ENCODE measurements around the gene KLK15.

Gene KLK15

GRCh38 chr19:50836543-50837195 lies 3.3 kb upstream of the KLK15 start:
- TF ChIP-seq CTCF (conservative IDR thresholded peaks at IDR 0.05; ENCODE audit: low read depth, low read length) = no peak
- no peak overlapping the region for H3K4me3 ChIP-seq (ENCODE audit: low read length)
- DNase-seq (ENCODE audit: low read depth) = no peak

- H3K4me3 ChIP-seq (ENCODE audit: low read length) = peak overlapping the region; percentile 64
- peak; percentile 16 for TF ChIP-seq CTCF (conservative IDR thresholded peaks at IDR 0.05; ENCODE audit: low read depth, low read length)
- no peak for DNase-seq (ENCODE audit: low read depth)
Measured at GRCh38 chr19:50835785-50836542, 2.6 kb upstream of the KLK15 start.

- TF ChIP-seq CTCF (conservative IDR thresholded peaks at IDR 0.05; ENCODE audit: low read depth, low read length) = no peak
- peak overlapping the region; percentile 64 for H3K4me3 ChIP-seq (ENCODE audit: low read length)
- DNase-seq (ENCODE audit: low read depth) = no peak
Measured at GRCh38 chr19:50835103-50835784, 1.9 kb upstream of the KLK15 start.

- no peak for TF ChIP-seq CTCF (conservative IDR thresholded peaks at IDR 0.05; ENCODE audit: low read depth, low read length)
- no peak overlapping the region for H3K4me3 ChIP-seq (ENCODE audit: low read length)
- no peak for DNase-seq (ENCODE audit: low read depth)
Measured at GRCh38 chr19:50833802-50834167, 411 bp upstream of the KLK15 start.

- H3K4me3 ChIP-seq (ENCODE audit: low read length) = no peak overlapping the region
- TF ChIP-seq CTCF (conservative IDR thresholded peaks at IDR 0.05; ENCODE audit: low read depth, low read length) = no peak
- DNase-seq (ENCODE audit: low read depth) = no peak
Measured at GRCh38 chr19:50832666-50833065, 708 bp downstream of the KLK15 start.

GRCh38 chr19:50831026-50831396 lies 2.4 kb downstream of the KLK15 start:
- no peak overlapping the region for H3K4me3 ChIP-seq (ENCODE audit: low read length)
- no peak for TF ChIP-seq CTCF (conservative IDR thresholded peaks at IDR 0.05; ENCODE audit: low read depth, low read length)
- no peak for DNase-seq (ENCODE audit: low read depth)
